GM12801 (cell line): ENCODE data around the gene B4GALT3.

Experiments used
- CTCF ChIP-seq: IDR thresholded peaks from one replicate; pipeline ENCODE4 v1.5.1; 2011; ENCODE audit warnings: control low read depth; ENCODE audit not compliant: insufficient read length; ENCODE audit errors: extremely low read depth

Gene B4GALT3

DNA sequence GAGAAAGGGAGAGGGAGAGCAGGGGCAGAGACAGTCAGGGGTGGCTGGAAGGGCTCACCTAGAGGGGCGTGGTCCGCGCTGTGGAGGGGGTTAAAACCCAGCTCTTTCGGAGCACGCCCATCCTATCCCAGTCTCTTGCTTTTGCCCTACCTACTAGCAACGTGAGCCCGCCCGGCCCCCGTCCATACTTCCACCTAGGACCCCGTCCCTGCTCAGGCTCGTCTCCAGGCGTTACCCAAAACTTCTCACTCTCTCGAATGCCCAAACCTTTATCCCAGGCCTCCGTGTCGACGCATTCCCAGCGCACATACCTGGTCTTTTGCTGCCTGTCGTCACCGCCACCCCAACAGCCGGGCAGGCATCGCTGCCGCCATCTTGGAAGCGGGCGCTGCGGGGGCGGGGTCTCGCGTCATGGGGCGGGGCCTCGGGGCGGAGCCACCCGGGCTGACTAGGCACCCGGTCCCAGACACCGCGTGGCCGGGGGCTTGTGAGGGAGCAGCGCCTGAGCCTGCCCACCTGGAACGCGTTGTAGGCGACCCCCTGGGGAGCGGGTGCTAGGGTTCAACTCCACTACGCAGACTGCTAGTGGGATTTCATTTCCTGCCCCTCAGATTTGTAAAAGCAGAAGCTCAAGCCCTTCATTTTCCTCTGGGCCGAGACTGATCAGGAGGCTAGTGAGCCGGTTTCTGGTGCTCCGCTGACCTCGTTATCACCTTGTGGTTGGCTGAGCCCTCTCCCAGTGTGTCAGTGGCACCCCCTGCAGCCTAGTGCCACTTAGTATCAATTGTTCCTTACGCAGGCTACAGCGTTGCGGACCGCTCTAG is at the start of gene B4GALT3:
Gene B4GALT3 (minus strand): TSS at position 396 of the 824 bp plus-strand sequence. CDS start 1,447 bp downstream, outside the sequence.
- no peak for TF ChIP-seq CTCF

DNA sequence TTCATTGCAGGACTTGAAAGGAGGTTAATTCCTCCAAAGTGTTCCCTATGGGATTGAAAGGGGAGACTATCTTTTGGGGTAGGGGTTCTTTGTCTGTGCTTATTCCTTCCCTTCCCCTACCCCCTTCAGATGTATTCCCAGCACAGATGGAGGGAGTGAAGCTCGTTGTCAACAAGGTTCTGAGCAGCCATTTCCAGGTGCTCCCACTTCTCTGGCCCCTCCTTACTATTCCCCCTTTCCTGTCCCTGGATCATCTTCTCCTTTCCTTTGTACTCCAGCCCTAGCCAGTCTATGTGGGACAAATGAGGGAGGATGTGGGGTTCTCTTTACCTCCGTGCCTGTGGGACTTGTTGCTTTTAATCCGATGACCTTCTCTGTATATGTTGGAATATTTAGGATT is 49.5 kb upstream of the B4GALT3 start:
- no peak for TF ChIP-seq CTCF

DNA sequence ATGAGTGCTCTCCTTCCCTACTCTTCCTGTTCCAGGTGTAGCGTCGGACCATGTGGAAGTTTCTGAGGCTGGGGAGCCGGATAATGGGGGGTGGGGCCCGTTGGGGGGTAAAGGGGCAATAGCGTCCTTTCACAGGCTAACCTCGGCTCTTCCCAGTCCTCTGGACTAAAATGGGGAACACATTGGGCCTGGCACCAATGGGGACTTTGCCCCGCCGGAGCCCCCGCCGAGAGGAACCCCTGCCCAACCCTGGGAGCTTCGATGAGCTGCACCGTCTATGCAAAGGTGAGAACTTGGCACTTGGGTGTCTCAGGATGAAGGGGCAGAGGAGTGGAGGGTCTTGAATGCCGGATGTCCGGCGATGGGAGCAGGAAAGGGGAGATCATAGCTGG is 49.0 kb upstream of the B4GALT3 start:
- no peak for TF ChIP-seq CTCF

GRCh38 chr1:161225534-161226319 is 48.4 kb upstream of the B4GALT3 start, which contains the start of gene TOMM40L:
TSS of gene TOMM40L (plus strand) at chr1:161226060. CDS start at chr1:161226490, 430 bp downstream.
- no peak for TF ChIP-seq CTCF

DNA sequence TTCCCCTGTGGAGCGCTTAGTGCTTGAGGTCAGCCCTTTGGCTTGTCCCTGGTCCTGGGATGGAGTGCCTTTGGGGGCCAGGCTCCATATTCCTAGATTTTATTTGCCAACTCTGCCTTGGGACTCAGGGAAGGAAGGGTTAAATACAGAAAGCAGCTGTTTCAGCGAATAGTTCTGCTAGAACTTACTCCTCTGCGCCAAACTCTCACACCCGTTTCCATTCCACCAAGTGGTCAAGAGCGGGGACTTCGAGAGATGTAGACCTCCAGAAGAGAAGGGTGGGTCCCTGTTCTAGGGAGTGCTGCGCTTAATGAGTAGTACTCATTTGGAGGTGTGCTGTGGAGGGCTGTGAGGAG is 47.8 kb upstream of the B4GALT3 start:
- TF ChIP-seq CTCF, result no peak

DNA sequence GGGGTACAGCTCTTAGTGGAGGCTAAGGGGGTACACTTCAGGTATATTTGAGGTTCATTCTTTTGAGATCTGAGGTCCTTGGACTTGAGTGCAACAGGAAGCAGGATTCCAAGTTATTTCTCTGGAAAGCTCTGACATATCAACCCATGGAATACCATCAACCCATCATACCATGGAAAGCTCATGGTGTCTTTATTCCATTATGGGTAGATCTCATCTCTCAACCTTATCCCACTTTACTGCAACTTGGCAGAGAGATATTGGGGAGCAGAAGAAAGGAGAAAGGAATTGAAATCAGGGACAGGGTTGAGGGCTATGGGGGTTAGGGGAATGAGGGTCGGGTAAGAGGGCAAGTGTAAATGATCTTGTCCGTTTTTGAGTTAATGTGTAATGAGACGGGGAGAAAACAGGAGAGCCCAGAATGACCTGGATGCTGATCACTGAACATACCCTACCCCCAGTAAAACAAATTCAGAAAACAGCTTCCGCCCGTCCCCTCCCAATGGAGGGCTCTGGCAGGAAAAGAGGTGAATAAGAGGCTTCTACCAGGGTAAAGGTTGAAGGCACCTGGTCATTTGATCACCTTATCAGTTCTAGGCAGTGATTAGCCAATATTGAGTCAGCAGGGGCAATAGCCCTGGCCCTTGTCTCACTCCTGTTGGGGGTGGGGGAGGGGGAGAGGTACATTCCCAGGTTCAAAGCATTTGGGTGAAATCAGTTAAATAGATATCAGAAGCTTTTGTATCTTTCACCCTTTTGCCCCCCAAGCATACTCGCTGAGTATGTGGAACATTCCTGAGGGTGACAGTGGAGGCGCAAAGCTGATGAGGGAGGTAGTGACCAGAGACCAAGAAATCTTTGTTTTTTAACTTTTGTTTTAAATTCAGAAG is 46.7 kb upstream of the B4GALT3 start:
- no peak for TF ChIP-seq CTCF
